Measurements from ENCODE around the gene EIF2D. TPM values are rescaled to one million over a fixed set of nuclear protein-coding genes. Genes with fewer than 3 reads are reported as not detected.
A peak's percentile ranks its signal among the peaks of the same experiment; 100 is the strongest.

EIF2D gene
- total RNA-seq, 1 donor, result 47.9 TPM

DNA sequence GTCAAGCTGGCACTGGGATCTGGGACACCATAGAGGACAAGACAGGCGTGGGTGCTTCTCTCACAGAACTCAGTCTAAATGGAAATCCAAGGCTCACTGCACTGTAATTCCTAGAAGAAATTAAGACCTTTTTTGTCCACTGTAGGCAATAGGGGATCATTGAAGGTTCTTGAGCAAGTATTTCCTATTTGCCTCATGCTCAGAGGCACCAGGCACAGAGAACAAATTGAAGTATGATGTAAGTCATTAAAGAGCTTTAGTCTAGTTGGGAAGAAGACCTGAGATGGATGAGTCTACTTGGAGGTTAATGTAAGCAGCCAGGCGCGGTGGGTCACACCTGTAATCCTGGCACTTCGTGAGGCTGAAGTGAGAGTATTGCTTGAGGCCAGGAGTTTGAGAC lies 34.6 kb downstream of the EIF2D start:
- TF ChIP-seq, protein P1, sequence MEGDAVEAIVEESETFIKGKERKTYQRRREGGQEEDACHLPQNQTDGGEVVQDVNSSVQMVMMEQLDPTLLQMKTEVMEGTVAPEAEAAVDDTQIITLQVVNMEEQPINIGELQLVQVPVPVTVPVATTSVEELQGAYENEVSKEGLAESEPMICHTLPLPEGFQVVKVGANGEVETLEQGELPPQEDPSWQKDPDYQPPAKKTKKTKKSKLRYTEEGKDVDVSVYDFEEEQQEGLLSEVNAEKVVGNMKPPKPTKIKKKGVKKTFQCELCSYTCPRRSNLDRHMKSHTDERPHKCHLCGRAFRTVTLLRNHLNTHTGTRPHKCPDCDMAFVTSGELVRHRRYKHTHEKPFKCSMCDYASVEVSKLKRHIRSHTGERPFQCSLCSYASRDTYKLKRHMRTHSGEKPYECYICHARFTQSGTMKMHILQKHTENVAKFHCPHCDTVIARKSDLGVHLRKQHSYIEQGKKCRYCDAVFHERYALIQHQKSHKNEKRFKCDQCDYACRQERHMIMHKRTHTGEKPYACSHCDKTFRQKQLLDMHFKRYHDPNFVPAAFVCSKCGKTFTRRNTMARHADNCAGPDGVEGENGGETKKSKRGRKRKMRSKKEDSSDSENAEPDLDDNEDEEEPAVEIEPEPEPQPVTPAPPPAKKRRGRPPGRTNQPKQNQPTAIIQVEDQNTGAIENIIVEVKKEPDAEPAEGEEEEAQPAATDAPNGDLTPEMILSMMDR (IDR thresholded peaks at IDR 0.05; ENCODE audit: insufficient read depth, low read depth, low read length), result no peak
- DNase-seq (ENCODE audit: low read depth), result no peak
- H3K4me3 ChIP-seq (ENCODE audit: low read depth, low read length), result no peak overlapping the region

DNA sequence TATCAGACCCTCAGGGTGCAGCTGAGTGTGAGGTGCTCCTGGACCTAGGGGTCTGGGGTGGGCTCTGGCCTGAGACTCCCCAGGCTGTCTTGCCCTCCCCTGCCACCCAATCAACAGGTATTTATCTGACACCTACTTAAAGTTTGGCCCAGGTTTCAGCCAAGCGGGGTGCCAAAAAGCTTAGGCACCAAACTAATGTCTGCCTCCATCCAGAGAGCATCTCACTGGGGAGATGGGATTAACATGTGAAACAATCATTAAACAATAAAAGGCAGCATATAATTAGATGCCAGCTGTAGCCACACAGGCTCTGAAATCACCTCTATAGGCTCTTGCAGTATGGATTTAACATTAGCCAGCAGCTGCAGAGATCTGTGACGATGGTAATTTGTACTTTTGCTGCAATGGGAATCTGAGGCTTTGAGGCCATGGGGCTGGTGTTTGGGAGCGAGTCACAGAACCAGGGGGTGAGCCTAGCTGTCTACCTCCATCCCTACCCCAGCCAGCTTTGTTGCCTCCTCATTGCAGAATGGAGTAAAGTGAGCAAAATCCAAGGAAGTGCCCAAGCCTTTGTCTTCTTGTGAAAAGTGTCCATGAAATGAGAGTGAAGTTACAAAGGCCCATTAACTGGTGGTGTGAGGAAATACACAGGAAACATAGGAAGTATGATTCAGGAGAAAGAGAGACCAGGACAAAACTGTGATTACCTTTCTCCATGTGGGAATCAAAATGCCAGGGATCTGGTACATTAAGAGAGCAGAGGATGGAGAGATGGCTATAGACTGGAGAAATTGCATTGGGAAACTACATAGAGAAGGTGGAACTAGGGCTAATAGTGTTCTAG lies 36.1 kb downstream of the EIF2D start:
- TF ChIP-seq, protein P1 (IDR thresholded peaks at IDR 0.05; ENCODE audit: insufficient read depth, low read depth, low read length), result no peak
- no peak overlapping the region for H3K4me3 ChIP-seq (ENCODE audit: low read depth, low read length)
- DNase-seq (ENCODE audit: low read depth), result no peak

DNA sequence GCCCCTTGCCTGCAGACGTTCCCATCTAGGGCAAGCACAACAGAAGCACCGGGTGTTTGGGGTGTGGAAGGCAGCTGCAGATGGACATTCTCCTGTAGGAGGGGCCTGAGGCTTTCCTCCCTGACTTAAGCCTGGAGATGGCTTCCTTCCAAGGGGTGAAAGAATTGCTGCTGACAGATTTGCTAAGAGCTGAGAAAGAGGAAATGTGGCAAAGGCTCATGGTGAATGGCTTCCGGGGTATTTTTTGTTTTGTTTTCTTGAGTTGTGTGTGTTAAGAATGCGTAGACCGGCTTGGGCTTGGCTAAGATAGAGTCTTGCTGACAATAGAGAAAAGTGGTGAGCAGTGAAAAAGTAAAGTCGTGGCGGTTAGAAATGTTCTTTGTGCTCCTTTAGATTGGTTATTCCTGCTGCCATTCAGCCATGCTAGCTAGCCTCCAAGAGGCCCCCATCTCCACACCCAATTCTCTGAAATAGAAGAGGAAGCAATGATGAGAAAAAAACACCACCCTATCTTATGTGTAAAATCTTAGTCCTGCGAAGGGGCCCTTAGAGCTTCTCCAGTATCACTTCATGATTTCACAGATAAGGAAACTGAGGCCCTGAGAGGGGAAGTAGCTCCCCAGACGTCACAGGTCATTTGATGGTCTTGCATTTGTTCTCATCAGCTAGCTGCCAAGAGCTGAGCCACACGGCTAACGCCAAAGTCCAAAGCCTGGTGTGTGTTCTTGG lies 36.9 kb downstream of the EIF2D start:
- DNase-seq (ENCODE audit: low read depth), result peak; percentile 90
- TF ChIP-seq, protein P1 (IDR thresholded peaks at IDR 0.05; ENCODE audit: insufficient read depth, low read depth, low read length), result no peak
- H3K4me3 ChIP-seq (ENCODE audit: low read depth, low read length), result no peak overlapping the region

DNA sequence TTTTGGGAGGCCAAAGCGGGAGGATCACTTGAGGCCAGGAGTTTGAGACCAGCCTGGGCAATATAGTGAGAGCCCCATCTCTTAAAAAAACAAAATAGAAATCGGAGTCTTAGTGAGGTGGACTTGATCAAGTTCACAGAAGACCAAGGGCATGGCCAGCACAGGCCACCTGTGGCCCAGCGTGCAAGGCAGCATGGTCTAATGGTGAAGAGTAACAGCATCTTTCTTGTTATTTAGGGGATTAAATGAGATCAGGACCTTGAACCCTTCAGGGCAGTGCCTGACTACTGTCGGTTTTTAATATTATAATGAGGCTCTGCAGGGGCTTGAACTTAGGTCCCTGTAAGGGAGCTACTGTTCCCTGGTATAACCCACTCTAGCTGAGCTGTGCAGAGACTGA lies 38.5 kb downstream of the EIF2D start:
- TF ChIP-seq, protein P1 (IDR thresholded peaks at IDR 0.05; ENCODE audit: insufficient read depth, low read depth, low read length), result no peak

DNA sequence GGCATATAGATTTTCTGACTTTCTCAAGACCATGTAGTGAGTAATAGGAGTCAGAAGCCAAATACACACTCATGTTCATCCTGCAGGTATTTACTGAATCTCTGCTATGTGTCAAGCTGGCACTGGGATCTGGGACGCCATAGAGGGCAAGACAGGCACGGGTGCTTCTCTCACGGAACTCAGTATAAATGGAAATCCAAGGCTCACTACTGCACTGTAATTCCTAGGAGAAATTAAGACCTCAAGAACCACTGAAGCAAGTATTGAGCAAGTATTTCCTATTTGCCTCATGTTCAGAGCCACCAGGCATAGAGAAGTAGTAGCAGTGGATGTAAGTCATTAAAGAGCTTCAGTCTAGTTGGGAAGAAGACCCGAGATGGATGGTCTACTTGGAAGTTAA lies 38.9 kb downstream of the EIF2D start:
- no peak for DNase-seq (ENCODE audit: low read depth)
- no peak overlapping the region for H3K4me3 ChIP-seq (ENCODE audit: low read depth, low read length)
- TF ChIP-seq, protein P1 (IDR thresholded peaks at IDR 0.05; ENCODE audit: insufficient read depth, low read depth, low read length), result no peak

More for the DNA sequence above, 38.5 kb downstream of the EIF2D start:
- H3K4me3 ChIP-seq (ENCODE audit: low read depth, low read length), result no peak overlapping the region
- no peak for DNase-seq (ENCODE audit: low read depth)

DNA sequence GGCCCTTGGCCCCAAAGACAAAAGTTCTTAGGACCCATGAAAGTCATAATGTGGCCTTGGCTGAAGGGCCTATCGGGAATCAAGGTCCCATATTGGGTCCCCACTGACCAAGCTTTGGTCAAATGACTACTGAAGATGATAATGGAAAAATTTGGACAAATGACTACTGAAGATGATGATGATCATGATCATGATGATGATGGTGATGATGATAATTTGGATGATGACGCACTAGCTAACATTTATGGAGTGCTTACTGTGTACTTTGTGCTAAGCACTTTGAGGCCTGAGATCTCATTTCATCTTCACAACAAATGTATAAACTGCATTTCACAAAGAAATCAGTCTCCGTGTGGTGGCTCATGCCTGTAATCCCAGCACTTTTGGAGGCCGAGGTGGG lies 39.4 kb downstream of the EIF2D start:
- TF ChIP-seq, protein P1 (IDR thresholded peaks at IDR 0.05; ENCODE audit: insufficient read depth, low read depth, low read length), result no peak
- no peak for DNase-seq (ENCODE audit: low read depth)
- no peak overlapping the region for H3K4me3 ChIP-seq (ENCODE audit: low read depth, low read length)
